Fibroblast of skin of scalp (primary cell): ENCODE data around the gene SEMA4D.

Experiments used
- DNase-seq: peaks from one replicate; pipeline ENCODE4 v3.0.0-alpha.2; 2013

Gene SEMA4D

DNA sequence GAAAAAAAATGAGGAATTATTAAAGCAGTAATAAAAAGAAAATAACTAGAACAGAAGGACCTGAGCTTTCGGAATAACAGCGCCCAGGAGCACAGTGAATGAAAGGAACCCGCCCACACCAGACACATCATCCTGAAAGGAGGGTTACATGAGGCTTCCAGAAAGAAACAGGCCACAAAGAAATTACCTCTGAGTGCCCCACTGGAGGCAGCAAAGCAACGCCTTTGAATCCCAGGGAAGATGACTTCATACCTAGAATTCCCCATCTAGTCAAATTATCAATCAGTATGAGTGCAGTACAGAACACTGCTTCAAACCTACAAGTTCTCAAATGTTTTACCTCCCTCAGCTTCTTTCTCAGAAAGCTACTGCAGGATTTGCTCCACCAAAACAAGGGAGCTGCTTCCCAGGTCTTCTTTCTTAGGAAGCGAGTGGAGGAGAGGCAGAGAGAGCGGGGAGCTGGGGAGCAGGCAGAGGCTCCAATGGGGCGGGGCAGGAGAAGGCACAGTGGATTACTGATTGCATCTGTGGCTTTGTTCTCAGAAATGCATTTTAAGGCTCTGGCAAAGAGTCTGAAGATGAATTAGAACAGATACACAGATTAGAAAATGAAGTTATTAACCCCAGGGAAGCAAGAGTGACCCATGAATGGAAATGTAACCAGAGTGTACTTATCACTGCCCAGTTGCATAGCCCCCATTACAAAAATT lies 87.1 kb downstream of the SEMA4D start:
- peak; percentile 9 for DNase-seq

DNA sequence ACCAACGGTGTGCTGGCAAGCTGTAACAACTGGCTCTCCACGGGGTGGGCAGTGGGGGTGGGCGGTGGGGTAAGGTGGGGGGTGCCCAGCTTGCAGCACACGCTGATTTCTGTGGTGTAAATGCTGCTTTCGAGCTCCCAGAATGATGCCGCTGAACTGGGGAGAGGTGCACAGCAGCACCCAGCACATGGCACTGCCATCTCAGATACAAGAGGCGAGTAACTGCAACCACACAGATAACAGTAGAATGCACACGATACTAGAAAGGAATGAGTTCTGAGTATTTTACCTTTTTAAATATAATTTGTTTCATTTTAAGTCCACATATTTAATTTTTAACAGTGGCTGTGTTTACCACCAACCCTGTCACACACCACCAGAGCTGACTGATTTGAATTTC lies 87.9 kb downstream of the SEMA4D start:
- no peak for DNase-seq

DNA sequence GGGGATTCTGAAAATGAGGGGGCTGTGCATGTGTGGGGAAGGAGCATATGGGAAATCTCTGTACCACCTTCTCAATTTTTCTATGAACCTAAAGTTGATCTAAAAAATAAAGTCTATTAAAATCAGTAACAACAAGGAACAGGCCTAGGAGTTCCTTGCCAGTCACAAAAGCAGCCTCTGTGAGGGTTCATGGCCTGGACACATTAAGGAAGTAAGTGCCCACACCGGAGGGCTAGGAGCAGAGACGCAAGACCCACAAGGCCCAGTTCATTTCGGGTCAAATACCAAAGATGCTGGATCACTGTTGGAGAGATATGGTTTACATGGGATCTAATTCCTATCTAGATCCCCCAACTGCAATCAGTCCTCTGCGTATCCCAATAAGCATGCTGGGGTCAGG lies 88.4 kb downstream of the SEMA4D start:
- DNase-seq: no peak

DNA sequence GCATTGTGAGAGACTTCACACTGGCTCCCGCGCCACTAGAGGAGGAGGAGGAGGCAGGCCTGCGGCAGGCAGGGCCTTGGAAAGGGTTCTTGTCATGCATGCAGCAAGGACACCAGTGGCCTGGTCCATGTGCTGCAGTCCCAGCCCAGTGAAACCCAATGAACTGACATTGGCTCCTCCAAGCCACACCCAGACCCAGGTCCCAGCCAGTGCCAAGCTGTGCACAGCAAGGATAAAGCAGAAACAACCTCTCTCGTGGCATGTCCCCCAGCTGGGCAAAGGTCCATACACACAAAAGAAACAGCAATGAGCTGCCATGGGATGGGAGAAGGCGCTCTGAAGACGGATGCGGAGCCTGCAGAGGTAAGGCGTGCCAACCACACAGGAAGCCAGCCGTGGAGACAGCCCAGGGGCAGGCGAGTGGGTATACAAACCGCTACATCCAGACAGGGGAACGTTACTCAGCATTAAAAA lies 89.2 kb downstream of the SEMA4D start:
- no peak for DNase-seq

DNA sequence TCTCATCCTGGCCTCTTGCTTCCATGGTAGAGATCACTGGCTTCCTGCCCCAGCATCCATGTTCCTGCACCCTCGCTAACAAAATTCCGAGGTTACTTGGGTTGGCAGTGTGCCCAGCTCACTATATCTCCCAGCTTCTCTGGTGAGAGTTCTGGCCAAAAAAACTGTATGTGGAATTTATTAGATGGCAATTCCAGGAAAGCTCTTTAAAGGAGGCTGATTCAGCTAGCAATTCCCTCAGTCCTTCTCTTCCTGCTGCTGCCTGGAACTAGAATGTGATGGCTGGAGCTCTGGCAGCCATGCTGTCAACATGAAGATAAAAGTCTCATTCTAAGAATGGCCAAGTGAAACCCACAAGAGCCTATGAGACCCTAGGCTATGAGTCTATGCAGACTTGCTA lies 90.8 kb downstream of the SEMA4D start:
- peak; percentile 55 for DNase-seq

DNA sequence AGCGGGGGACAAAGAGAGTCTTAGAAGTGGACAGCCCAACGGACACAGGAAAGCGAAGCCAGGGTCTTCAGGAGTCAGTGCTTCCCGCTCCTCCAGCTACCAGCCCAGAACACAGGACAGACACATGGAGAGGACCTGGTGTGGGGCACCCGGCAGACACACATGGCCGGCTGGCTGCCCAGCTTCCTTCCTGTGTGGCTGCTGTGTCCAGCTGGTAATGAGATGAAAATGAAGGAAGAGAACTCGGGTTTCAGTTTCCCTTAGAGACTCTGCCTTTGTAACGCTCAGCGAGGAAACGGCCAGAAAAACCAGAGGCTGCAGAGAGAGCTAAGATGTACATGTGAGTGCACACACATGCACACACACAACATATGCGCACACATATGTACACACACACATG lies 92.1 kb downstream of the SEMA4D start:
- no peak for DNase-seq

DNA sequence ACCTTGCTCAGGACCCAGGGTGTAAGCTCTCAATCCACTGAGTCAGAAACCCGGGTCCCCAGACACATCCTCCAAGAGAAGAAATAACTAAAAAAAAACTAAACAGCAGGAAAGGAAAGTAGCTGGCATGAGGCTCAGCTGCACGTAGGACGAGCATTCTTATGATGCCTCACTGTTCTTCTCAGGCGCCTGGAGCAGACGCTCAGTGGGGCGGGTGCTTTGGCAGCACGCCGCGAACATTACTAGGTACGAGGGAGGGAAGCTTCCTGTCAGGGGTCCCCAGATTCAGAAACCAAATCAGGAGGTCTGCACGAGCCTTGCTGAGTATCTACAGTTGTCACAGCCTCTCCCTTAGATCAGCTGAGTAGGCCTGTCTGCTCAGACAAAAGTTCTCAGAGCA lies 93.8 kb downstream of the SEMA4D start:
- no peak for DNase-seq

DNA sequence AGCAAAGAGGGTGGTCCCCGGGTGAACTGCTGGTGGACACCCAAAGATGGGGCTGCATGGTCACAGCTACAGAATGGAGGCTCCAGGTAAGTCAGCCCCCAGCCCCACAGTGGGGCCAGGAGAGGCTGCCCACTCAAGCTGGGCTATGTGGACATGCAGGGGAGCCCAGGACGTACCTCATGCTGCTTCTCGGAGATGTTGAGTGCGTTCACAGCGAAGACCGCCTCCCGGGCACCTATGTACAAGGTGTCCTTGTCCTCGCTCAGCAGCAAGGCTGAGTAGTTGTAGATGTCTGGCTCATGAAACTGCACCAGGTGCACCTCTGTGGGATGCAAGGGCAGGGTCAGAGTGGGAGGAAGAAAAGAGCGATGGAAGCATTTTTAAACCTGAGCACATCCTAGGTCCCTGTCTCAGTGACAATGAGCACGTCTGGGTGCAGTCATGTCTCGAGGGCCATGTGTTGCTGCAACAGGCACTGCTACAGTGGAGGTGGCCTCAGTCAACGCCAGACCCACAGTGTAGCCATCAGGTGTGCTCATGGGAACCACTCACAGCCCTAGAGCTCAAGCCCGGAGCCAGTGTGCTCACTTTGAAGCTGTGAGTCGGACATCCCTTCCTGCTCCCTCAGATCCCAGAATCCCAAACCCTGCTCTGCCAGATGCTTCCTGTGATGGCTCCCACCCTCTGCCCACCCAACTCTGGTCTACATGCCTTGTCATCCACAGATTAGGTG lies 95.1 kb downstream of the SEMA4D start:
- no peak for DNase-seq

DNA sequence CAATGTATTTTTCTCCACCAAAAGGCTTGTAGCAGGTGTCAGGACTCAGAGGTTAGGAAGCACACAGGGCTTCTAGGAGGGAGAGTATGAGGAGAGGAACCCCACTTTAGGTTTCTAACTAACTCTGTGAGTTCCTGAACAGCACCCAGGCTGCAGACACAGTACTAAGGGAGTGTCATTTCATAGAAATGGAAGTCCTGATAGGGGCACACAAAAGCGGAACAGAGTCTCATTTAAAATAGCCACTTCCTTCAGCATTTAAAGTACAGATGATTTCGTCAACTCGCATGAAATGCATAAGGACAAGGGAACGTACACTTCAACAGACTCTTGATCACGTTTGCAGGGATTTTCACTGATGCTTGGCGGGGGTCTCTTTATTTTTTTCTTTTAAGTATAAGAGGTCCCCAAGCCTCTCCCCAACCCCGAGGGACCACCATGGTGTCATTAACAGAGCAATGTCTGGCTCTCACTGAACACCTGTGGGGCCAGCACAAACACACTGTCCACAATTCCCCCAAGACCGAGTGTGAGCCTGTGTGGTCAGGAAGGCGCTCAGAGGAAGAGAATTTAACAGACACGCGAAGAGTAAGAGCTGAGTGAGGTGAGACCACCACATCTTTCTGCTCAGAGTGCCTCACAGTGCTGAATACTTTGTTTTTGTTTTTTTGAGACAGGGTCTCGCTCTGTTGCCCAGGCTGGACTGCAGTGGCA lies 97.4 kb downstream of the SEMA4D start:
- DNase-seq: no peak

DNA sequence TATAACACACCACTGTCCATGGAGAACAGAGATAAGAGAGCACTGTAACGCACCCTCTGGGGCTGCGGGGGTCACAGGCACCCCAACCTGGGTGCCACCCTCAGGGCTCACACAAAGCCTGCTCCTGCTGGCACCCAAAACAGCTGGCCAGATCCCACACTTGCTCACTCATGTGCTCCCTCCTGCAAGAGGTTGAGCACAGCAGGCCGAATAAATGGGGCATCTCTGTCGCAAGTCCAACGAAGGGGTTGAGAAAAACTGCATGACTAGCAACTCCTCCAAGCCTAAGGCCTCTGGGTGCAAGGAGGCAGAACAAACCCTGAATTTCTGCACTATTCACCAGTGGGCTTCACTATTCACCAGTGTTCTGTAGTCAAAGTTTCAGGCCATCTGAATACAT lies 99.3 kb downstream of the SEMA4D start:
- no peak for DNase-seq

DNA sequence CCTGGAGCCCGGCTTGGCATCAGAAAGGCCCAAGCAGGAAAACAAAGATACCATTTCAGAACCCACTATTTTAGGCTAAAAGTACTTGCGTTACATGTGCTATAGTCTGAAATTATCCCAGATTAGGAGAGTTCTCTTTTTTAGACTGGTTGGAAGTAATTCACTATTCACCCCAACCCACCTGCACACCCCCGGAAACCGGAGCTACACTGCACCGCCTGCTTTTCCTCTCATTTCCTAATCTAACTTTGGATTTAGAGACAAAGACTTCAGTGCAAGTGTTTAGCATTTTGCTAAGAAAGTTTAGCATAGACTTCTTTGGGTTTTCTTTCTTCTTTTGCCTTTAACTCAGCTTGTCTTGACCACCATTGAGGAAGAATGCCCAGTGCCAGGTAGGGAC lies 100.4 kb downstream of the SEMA4D start:
- DNase-seq: no peak

DNA sequence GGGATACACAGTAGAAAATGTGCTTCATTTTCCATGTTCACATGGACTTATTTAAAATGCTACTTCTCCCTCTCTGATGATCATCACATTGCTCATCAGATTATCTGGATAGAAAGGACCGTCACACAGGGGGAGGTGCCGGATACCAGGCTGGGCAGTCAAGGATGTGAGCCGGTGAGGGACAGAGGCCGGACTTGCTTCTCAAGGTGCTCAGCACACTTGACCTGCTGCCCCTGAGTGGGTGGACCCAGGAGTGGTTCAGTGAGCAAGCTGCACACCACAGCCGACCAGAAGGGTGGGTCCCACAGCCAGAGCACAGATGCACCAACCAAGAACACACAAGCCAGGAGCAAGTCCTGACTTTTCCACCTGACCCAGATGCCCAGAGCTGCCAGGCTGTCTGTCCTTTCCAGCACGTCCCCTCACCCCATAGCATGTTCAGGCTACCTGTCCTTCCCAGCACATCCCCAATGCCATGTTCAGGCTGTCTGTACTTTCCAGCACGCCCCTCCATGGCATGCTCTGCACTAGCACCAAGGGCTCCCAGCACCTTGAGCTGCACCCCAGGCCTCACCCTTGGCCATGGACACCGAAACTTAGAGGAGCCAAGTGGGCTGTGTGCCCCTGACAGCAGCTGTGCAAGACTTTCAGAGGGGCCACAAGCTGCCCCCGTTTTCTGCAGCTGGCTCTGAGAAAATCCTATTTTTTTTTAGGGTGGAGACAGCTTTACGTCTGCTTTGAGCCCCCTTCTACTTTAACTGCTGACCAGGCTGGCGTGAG lies 101.8 kb downstream of the SEMA4D start:
- no peak for DNase-seq

DNA sequence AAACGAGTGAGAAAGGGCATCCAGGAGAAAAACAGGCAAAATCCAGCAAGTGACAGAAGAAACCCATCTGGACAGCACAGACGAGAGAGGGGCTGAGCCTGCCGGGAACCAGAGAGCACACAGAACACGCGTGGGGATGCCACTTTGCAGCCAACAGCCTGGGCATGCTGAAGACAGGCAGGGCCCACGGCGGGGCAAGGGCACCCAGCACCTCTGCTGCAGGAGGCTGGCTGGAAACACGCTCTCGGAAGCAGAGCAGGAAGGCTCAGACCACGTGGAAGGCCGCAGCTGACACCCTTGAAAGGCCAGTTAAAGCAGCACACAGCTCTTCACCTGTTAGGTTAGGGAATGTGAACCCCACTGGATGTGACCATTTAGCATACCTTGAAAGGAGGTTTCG lies 103.5 kb downstream of the SEMA4D start:
- no peak for DNase-seq

DNA sequence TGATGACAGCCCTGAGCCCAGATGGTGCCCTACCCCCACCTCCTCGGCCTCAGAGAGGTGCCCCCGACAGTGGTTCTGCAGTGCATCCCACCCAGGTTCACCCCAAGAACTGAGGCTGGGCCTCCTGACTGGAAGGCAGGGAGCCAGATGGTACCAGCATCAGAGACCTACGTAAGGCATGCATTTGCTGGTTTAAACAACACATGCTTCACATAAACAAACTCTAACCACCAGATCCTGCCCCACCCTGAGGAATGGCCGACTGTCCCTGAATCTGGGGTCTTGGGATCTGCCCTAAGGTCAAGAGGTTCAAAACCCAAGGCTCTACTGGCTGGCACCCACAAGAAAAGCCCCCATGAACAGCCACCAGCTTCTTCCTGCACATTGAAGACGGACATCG lies 106.3 kb downstream of the SEMA4D start:
- no peak for DNase-seq

DNA sequence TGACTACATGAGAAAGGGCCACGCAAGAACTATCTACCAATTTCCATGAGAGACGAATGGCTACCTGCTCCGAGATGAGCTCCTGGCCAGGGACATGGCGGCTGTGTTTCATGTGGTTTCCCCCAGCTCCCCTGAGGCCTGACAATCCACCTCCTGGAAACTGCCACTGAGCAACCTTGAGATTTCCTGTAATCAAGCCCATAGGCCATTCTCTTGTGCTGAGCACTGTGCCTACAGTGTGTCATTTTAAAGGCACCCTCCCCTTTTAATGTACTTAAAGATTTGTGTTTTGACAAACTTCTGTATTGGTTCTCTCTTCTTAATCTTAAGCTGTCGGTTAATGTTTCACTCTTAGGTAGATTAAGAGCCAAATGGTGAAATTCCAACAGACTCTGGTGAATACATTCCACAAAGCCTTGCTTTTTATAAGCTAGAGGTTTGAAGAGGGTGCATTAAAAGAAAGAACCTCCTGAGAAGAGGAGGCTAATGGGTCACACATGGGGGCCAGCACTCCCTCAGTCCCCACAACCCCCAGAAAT lies 107.3 kb downstream of the SEMA4D start:
- DNase-seq: no peak

DNA sequence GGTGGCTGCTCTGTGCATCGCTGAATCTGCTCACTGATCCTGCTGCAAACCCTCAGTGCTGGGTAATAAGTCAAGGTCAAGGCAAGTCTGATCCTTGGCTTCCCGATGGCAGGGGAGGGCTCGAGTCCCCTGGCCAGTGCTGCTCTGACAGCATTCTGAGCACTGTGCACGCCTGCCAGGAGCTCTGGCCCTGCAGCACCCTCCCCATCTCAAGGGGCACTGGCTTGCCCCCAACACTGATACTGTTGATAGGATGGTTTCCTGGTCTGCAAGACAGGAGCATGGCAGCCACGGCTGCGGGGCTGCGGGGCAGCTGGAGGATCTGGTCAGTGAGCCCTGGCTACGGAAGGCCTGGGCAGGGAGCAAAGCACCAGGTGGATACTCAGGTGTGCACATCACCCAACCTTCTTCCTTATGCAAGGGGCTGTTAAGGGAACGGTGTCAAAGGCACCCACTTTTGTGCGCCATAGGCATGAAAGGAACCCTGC lies 107.8 kb downstream of the SEMA4D start:
- no peak for DNase-seq

DNA sequence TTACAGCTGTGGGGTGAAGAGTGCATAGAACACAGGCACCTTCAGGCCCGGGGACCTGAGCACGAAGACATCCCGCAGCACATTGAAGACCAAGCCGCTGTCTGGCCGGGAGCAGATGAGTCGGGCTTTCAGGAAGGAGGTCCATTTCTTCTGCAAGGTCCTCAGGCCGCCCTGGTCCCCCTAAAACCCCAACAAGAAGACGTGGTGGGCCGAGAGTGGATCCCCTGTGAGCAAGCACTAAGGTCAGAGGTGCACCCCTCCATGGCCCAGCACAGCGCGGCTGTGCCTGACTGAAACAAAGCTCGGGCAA lies 109.1 kb downstream of the SEMA4D start:
- no peak for DNase-seq

DNA sequence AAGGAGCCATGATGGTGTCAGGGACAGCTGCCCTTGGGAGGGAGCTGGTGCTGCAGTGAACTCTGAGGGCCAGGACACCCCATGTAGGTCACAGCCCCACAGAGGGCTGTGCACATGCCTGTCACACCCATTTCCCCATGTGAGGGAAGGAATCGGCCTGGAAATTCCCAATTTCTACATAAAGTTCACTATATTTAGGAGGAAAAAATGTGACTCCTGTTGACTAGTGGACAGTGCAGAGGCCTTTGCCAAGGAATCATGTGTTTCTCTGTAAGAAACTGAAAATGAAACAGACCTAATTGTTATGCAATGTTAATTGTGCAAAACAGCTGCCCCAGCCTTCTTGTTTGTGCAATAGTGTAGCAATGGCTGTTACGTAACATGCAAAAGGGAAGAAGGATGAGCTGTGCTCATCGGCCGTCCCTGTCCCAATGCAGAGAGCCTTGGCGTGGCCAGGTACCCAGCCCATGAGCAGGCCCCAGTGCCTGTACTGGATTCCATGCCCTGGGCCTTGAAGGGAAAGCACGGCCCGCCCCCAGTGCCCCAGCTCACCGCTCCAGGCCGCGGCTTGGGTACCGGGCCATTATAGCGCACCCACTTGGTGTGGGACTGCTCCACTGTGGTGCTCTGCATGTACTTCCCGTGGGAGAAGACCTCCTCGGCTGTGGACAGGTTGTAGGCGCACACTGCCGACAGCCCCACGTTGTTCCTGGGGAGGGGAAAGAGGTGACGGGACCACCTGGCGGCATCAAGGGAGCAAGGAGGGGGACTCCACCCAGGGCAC lies 109.6 kb downstream of the SEMA4D start:
- DNase-seq: peak; percentile 50

DNA sequence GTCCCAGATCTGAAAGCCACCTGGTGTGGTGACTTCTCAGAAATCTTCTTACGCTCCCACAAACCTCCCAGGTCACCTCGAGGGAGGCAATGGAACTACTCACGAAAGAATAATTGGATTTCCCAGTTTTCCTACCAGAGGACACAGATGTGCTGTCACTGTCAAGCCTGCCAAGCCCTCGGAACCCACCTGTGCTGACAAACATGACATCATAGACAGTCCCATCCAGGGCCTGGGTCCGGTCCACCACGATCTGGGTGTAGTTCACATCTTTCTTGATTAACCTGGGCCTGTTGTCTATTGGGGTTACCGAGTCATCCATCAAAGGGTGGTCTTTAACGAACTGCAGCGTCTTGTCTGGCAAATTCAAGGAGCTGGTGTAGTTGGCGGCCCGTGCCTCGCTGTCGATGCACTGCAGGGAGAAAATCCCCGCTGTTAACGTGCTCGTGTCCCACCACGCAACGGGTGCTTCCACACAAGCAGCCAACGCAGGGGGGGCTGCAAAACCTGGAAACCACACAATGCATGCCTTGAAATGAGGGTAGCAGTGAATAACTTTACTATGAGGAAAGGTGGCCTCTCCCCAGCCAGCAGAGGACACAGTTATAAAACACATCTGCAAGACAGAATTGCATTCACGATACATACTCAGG lies 110.6 kb downstream of the SEMA4D start:
- DNase-seq: no peak

DNA sequence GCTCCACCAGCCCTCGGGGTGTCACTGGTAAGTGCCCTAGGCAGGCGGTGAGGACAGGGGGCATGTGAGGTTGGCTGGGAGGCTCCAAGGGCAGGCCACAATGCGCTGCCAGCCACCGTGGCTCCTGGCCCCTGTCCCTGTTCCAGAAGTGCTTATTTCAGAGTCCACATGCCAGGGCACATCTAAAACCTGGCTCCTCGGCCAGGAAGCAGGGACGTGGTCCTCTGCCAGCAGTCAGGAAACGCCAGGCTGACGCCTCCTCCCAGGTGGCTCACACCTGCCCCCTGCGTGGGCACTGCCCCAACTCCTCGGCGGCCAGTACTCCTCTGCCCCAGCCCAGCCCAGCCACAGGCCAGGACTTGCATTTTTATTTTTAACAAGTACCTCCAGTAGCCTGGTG lies 111.1 kb downstream of the SEMA4D start:
- no peak for DNase-seq

DNA sequence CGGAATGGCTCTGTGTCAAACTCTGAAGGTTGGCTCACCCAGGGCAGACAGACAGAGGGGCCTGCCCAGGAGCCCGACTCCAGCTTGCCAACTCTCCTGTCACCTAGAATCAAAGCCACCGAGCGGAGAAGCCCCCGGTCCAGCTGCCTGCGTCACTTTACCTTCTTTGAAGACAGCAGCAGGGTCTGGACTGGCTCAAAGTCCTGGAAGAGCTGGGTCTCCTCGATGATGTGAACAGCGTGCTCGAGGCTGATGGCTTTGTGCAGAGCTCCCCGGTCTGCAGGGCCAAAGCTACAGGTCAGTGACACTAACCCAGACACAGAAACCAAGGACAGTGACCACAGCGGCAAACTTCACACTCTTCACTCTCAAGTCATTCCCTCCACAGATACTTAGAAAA lies 111.7 kb downstream of the SEMA4D start:
- no peak for DNase-seq
